Progenitor cell of endocrine pancreas (in vitro differentiated cells): ENCODE measurements around the gene TCF23. TPM values are rescaled to one million over a fixed set of nuclear protein-coding genes. Genes with fewer than 3 reads are reported as not detected.

Experiments used
- DNase-seq: peaks from one replicate; pipeline ENCODE4 v3.0.0; 2021; ENCODE audit warnings: low spot score; ENCODE audit not compliant: unreplicated experiment
- H3K27ac Mint-ChIP-seq: 2 replicates; pipeline ENCODE4 v1.8.0; 2021; ENCODE audit warnings: mild to moderate bottlenecking, moderate library complexity, mixed read lengths
- H3K27me3 Mint-ChIP-seq: 2 replicates; pipeline ENCODE4 v1.8.0; 2021; ENCODE audit warnings: mixed read lengths
- H3K36me3 Mint-ChIP-seq: 2 replicates; pipeline ENCODE4 v1.8.0; 2022; ENCODE audit warnings: mixed read lengths; ENCODE audit not compliant: insufficient read depth
- H3K4me1 Mint-ChIP-seq: 2 replicates; pipeline ENCODE4 v1.8.0; 2021; ENCODE audit warnings: low read depth, mixed read lengths
- H3K4me3 Mint-ChIP-seq: 2 replicates; pipeline ENCODE4 v1.8.0; 2021; ENCODE audit warnings: low read depth, mild to moderate bottlenecking, moderate library complexity, mixed read lengths
- H3K9me3 Mint-ChIP-seq: 2 replicates; pipeline ENCODE4 v1.8.0; 2021; ENCODE audit warnings: low read depth, mixed read lengths
- total RNA-seq: library from RNA; stranded (reverse); gene quantifications from 2 replicates; pipeline ENCODE4 v1.2.1, GENCODE V29; 2021
- TF ChIP-seq, protein P1 (sequence below): fragments of 200-600 bp; sonication (generic); IDR thresholded peaks from one replicate; pipeline ENCODE4 v1.5.0; 2021; ENCODE audit warnings: antibody characterized with exemption, mild to moderate bottlenecking; ENCODE audit not compliant: unreplicated experiment

The TCF23 gene
- total RNA-seq, 1 donor from 2014 or later = not detected

DNA sequence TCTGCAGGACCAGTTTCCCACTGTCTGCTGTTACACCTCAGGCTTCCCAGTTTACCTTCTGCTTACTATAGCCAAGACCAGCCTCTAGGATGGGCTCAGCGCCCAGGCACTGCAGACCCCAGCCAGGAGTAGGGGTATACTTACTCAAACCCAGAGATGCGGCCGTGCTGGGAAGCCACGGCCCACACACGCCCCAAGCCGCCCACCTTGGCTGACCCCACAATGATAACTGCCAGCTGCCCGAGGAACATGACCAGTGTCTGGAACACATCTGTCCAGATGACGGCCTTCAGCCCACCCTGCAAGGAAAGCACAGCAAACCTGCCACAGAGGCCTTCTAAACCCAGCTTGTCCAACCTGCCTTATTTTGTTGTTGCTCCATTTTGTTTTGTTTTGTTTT is 56.4 kb downstream of the TCF23 start:
- Mint-ChIP-seq H3K9me3 (no peaks in the 10 kb centered on the region), H3K27me3 (no peaks in the 10 kb centered on the region), H3K36me3 (peaks cover 10% of the 10 kb centered on the region), H3K4me1 (peaks cover 6% of the 10 kb centered on the region), H3K27ac (no peak overlapping the region), H3K4me3 (no peak overlapping the region)
- TF ChIP-seq, protein P1, sequence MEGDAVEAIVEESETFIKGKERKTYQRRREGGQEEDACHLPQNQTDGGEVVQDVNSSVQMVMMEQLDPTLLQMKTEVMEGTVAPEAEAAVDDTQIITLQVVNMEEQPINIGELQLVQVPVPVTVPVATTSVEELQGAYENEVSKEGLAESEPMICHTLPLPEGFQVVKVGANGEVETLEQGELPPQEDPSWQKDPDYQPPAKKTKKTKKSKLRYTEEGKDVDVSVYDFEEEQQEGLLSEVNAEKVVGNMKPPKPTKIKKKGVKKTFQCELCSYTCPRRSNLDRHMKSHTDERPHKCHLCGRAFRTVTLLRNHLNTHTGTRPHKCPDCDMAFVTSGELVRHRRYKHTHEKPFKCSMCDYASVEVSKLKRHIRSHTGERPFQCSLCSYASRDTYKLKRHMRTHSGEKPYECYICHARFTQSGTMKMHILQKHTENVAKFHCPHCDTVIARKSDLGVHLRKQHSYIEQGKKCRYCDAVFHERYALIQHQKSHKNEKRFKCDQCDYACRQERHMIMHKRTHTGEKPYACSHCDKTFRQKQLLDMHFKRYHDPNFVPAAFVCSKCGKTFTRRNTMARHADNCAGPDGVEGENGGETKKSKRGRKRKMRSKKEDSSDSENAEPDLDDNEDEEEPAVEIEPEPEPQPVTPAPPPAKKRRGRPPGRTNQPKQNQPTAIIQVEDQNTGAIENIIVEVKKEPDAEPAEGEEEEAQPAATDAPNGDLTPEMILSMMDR = no peak
- no peak for DNase-seq

- Mint-ChIP-seq H3K4me3 (no peak overlapping the region), H3K9me3 (no peaks in the 10 kb centered on the region), H3K27me3 (no peaks in the 10 kb centered on the region), H3K4me1 (peaks cover 6% of the 10 kb centered on the region), H3K36me3 (peaks cover 10% of the 10 kb centered on the region), H3K27ac (no peak overlapping the region)
- TF ChIP-seq, protein P1 = no peak
- no peak for DNase-seq
Observed at GRCh38 chr2:27206346-27206745, 57.5 kb downstream of the TCF23 start.

Other genes starting within 250 kb of the TCF23 start
- 18.0 and 18.6 TPM in 2 replicates for gene MAPRE3, start 178.4 kb upstream of the TCF23 start, total RNA-seq
- 54.0 and 55.2 TPM in 2 replicates for gene TMEM214, start 116.0 kb upstream of the TCF23 start, total RNA-seq
- 58.7 and 60.2 TPM in 2 replicates for gene AGBL5, start 97.3 kb upstream of the TCF23 start, total RNA-seq
- gene OST4, start 77.3 kb upstream of the TCF23 start, total RNA-seq = 245 and 254 TPM in 2 replicates
- 1.1 and 2.5 TPM in 2 replicates for gene EMILIN1, start 70.4 kb upstream of the TCF23 start, total RNA-seq
- gene KHK, start 62.2 kb upstream of the TCF23 start, total RNA-seq = 4.4 and 5.2 TPM in 2 replicates
- gene CGREF1, start 29.9 kb upstream of the TCF23 start, total RNA-seq = 0.31 and 0.87 TPM in 2 replicates
- 0.31 and 0.34 TPM in 2 replicates for gene ABHD1, start 25.2 kb upstream of the TCF23 start, total RNA-seq
- 46.9 and 49.7 TPM in 2 replicates for gene PREB, start 14.4 kb upstream of the TCF23 start, total RNA-seq
- gene PRR30, start 9.6 kb upstream of the TCF23 start, total RNA-seq = not detected in 2 replicates
- gene ATRAID, start 63.0 kb downstream of the TCF23 start, total RNA-seq = 96.4 and 107 TPM in 2 replicates
- 66.7 and 70.8 TPM in 2 replicates for gene SLC5A6, start 63.3 kb downstream of the TCF23 start, total RNA-seq
- 59.3 and 59.7 TPM in 2 replicates for gene CAD, start 68.4 kb downstream of the TCF23 start, total RNA-seq
- gene SLC30A3, start 114.0 kb downstream of the TCF23 start, total RNA-seq = not detected in 2 replicates
- gene DNAJC5G, start 126.4 kb downstream of the TCF23 start, total RNA-seq = not detected in 2 replicates
- not detected in 2 replicates for gene TRIM54, start 133.4 kb downstream of the TCF23 start, total RNA-seq
- 2.0 and 2.4 TPM in 2 replicates for gene UCN, start 159.4 kb downstream of the TCF23 start, total RNA-seq
- gene MPV17, start 174.1 kb downstream of the TCF23 start, total RNA-seq = 56.0 and 60.4 TPM in 2 replicates
- gene GTF3C2, start 207.8 kb downstream of the TCF23 start, total RNA-seq = 98.0 and 106 TPM in 2 replicates
- gene EIF2B4, start 221.3 kb downstream of the TCF23 start, total RNA-seq = 49.6 and 56.7 TPM in 2 replicates
- 81.2 and 89.3 TPM in 2 replicates for gene SNX17, start 221.6 kb downstream of the TCF23 start, total RNA-seq
- 34.4 and 35.0 TPM in 2 replicates for gene ZNF513, start 231.7 kb downstream of the TCF23 start, total RNA-seq